GM18508 (cell line): ENCODE measurements around the gene GNG2.

Experiments
- ATAC-seq: cut with Tn5 transposase; IDR thresholded peaks from one replicate; pipeline ENCODE4 v1.9.1; 2021; ENCODE audit warnings: moderate number of reproducible peaks; ENCODE audit not compliant: insufficient read depth, unreplicated experiment

The GNG2 gene

DNA sequence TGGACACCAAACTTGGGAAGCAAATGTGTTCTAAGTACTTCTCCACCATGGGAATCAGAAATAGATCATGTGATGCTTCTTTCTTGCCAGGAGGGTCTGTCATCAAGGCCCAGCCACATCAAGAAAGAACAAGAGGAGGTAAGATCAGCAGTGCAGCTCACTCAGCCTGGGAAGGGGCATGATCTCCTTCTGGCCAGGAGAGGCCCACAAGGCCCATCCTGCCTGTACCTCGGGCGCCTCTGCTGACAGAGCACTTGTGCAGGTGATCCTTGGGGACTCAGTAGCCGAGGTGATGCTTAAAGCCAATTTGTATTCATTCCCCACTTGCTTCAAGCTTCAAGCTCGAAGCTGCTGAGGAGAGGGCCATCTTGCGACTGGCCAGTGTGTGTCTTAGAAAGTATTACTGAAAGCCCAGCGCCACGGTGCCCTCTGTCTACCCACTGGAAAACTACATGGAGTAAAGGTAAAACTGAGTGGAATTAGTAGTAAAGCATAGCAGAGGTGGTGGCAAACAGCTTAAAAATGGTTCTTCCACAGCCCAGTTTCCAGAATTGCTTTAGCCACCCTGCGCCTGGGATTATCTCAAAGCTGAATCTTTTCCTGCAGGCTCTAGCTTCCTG is 155.1 kb downstream of the GNG2 start:
- no peak for ATAC-seq

DNA sequence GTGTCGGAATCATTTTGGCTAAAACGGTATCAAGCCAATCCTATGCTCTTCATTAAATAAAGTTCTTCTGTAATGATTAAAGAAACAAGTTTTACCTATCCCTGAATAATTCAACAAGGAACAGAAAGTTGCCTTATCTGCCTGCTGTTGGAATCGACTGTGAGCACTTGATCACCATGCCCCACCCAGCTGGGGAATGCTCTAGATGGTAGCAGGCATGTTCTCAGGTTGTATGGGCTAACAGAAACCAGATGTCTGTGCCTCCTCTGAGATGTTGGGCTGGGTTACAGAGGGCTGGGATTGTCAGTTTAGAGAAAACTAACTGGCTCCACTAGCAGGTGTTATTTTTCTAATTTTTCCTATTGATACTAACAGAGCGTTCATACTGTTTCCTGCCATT is 157.8 kb downstream of the GNG2 start:
- ATAC-seq, result no peak

DNA sequence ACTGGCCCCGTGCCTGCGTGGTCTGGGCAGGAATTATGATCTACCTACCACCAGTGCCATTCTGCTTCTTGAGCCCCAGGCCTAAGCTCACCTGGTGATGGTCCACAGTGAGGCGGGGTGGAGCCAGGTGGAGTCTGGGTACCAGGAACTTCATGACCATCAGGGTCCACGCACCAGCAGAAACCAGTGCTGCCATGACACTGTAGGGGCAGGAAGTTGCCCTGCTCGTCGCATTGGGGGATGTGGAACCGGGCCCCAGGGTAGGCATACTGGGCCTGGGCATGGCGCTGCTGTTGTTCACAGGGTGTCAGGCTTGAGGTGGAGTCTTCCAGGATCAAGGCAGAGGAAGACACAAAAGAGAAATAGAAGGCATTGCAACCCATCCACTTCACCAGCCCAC is 158.6 kb downstream of the GNG2 start:
- no peak for ATAC-seq
